NCI-H2196 (cell line): Measurements from ENCODE around the gene ATP5F1D.
"Not testable (repeated sequence)": the region's sequence is repeated elsewhere in the genome, so short reads cannot be mapped to it uniquely, and the experiment has no call there.

Experiments
- DNase-seq: peaks from one replicate; lab custom pipeline; 2025; ENCODE audit not compliant: unreplicated experiment; lab: John Stamatoyannopoulos, UW

The ATP5F1D gene

GRCh38 chr19:1241417-1242095 is at the start of gene ATP5F1D:
TSS of gene ATP5F1D (plus strand) at chr19:1241751. CDS start at chr19:1241851, 100 bp downstream.
- DNase-seq, result peak; percentile 96

- no peak for DNase-seq
Measured at GRCh38 chr19:1199531-1199930, 42.0 kb upstream of the ATP5F1D start.

GRCh38 chr19:1200614-1201013 is 40.9 kb upstream of the ATP5F1D start:
- not testable (repeated sequence) for DNase-seq

- DNase-seq, result peak; percentile 98
Measured at GRCh38 chr19:1205114-1206099, 36.1 kb upstream of the ATP5F1D start, which contains the start of gene STK11. TSS of gene STK11 (plus strand) at chr19:1205778. CDS start at chr19:1206914, 1,136 bp downstream.

- DNase-seq, result no peak
Measured at GRCh38 chr19:1206150-1206863, 35.2 kb upstream of the ATP5F1D start.

- no peak for DNase-seq
Measured at GRCh38 chr19:1206864-1207450, 34.6 kb upstream of the ATP5F1D start.

GRCh38 chr19:1208830-1209229 is 32.7 kb upstream of the ATP5F1D start:
- DNase-seq, result not testable (repeated sequence)

- DNase-seq, result no peak
Measured at GRCh38 chr19:1210227-1210538, 31.4 kb upstream of the ATP5F1D start.

GRCh38 chr19:1211494-1212234 is 29.9 kb upstream of the ATP5F1D start:
- DNase-seq, result no peak

- peak; percentile 80 for DNase-seq
Measured at GRCh38 chr19:1213391-1214286, 27.9 kb upstream of the ATP5F1D start.

- DNase-seq, result no peak
Measured at GRCh38 chr19:1214299-1214861, 27.2 kb upstream of the ATP5F1D start.

- DNase-seq, result no peak
Measured at GRCh38 chr19:1214862-1215731, 26.5 kb upstream of the ATP5F1D start.

- DNase-seq, result no peak
Measured at GRCh38 chr19:1216756-1217155, 24.8 kb upstream of the ATP5F1D start.

- no peak for DNase-seq
Measured at GRCh38 chr19:1217366-1217765, 24.2 kb upstream of the ATP5F1D start.

GRCh38 chr19:1218751-1219567 is 22.6 kb upstream of the ATP5F1D start:
- DNase-seq, result no peak

GRCh38 chr19:1219786-1220476 is 21.6 kb upstream of the ATP5F1D start:
- no peak for DNase-seq
